Measurements from ENCODE around the gene DAGLA.

GRCh38 chr11:61656347-61657077, 23.7 kb upstream of the DAGLA start:
- TF ChIP-seq CTCF (conservative IDR thresholded peaks at IDR 0.05) = no peak
- TF ChIP-seq ZFX (IDR thresholded peaks at IDR 0.05) = no peak
